ENCODE results near the gene LYZL4.

Gene LYZL4

GRCh38 chr3:42347928-42348327 is 62.5 kb downstream of the LYZL4 start:
- H3K4me3 ChIP-seq (ENCODE audit: low read depth, low read length): no peak overlapping the region
- TF ChIP-seq CTCF (IDR thresholded peaks at IDR 0.05; ENCODE audit: control insufficient read depth, extremely low read depth, insufficient read depth): no peak
- DNase-seq (ENCODE audit: low read depth): no peak

All from LNCaP clone FGC (cell line).